ENCODE measurements around the gene KSR2.

Gene KSR2

DNA sequence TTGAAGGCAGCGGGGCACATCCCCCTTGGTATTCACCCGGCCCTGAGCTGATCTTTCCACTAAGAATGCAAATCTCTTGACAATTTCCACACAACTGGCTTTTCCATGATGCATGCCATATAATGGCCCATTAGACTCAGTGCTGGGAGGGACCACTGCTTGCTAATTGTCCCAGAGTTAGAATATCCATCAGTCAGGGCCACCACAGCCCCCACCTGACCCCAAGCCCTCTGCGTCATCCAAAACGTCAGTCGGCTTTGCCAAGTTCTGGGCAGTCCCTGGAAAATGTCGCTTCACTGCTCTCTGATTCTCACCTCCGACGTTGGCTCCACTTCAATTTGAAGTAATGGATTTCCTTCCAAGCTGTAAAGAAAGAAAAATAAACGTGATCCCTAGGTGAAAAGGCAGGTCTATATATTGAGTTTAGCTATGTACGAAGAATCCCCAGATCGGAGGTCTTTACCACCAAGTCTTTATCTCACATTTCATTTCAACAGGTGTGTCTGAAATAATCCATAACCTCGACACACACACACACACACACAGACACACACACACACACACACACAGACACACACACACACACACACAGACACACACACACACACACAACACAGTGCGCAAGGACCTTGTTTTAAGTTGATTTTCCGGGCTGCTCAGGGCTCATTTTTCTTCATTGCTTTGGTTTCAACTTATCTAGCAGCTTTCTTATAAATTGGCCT is 441.9 kb downstream of the KSR2 start:
- DNase-seq (ENCODE audit: low read depth), result no peak

DNA sequence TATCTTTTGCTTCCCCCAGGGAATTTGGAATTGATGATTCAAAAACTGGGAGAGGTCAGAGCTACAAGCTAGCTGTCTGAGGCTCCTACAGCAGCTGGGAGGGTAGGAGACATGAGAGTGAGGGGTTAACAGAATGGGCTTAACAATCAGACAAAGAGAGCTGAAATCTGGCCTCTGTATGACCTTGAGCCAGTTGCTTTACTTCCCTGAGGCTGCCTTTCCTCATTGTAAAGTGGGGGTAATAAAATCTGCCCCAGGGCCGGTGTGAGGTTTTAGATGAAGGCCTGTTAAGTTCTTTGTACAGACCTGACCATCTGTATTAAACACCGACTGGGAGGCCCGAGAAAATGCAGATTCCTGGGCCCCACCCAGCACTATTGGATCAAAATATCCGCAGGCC is 443.0 kb downstream of the KSR2 start:
- no peak for DNase-seq (ENCODE audit: low read depth)

DNA sequence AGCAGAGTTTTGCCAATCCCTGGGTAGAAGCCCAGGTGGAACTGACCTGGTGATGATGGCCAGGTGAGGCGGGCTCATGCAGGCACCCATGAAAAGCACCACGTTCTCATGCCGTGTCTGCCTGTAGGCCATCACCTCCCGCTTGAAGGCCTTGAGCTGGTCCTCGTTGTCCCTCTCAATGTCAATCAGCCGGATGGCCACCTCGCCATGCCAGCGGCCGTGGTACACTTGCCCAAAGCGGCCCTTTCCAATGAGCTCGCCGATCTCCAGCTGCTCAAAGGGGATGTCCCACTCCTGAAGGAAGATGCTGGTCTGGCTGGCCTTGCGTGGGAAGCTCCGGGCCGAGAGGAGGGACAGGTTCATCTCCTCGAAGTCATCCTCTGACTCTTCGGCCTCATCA is 444.0 kb downstream of the KSR2 start:
- DNase-seq (ENCODE audit: low read depth), result no peak

DNA sequence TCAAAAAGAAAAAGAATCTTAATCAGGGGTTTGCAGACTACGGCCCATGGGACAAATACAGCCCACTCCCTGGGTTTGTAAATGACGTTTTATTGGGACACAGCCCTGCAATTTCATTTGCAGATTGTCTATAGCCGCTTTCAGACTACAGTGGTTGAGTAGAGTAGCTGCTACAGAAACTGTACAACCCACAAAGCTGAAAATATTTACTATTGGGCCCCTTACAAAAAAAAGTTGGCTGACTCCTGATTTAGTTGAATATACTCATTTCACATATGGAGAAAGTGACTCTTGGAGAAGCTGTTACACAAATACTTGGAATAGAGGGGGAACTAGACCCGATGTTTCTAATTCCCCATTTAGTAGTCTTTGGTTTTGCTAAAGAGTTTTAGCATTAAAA is 444.8 kb downstream of the KSR2 start:
- no peak for DNase-seq (ENCODE audit: low read depth)

DNA sequence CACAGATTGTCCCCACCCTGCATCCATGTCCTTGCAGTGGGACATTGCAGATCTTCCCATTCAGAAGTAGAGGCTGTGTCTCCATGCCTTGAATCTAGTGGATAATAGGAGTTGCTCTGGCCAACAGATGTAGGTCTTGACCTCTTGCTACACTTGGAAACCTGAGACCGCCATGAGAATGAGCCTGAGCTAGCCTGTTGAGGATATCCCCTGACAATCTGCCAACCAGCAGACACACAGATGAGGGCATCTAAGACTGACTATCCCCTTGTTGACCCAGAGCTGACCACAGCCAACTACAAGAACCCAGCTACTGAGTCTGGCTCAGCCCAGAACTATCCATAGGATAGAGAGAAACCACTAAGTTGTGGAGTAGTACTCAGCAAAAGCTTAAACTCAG is 446.2 kb downstream of the KSR2 start:
- DNase-seq (ENCODE audit: low read depth), result no peak

DNA sequence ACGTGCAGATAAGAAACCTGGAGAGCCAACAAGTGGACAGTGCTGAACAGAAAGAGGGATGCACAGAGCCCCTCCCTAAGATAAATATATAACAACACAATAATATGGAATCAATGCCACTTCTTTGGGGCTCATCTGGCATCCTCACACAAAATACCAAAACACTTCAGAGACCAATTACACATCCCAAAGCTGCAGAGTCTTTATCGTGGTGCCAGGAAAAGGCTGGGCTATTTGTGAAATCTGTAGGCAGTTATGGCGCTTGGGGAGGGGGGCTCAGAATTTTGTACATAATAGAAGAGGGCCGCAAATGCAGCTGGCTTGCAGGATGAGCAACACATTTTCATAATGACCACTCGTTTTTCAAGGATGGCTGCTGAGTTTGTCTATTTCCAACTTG is 446.9 kb downstream of the KSR2 start:
- no peak for DNase-seq (ENCODE audit: low read depth)

DNA sequence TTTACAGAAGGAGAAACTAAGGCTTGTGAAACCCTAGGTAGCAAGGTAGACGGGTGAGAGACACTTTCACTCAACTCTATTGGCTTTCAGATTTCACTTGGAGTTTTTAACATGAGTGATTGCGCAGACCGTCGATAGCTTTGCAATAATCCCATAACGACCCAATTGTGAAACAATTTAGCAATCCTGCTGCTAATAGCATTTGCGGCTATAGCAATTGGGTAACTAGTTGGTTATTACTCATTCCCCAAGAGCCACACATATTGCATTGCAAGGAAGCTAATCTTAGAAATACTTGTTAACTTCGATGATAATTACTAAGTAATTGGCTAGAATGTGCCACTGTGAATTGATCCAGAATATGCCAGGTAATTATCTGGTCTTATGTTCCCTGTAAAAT is 447.4 kb downstream of the KSR2 start:
- no peak for DNase-seq (ENCODE audit: low read depth)

DNA sequence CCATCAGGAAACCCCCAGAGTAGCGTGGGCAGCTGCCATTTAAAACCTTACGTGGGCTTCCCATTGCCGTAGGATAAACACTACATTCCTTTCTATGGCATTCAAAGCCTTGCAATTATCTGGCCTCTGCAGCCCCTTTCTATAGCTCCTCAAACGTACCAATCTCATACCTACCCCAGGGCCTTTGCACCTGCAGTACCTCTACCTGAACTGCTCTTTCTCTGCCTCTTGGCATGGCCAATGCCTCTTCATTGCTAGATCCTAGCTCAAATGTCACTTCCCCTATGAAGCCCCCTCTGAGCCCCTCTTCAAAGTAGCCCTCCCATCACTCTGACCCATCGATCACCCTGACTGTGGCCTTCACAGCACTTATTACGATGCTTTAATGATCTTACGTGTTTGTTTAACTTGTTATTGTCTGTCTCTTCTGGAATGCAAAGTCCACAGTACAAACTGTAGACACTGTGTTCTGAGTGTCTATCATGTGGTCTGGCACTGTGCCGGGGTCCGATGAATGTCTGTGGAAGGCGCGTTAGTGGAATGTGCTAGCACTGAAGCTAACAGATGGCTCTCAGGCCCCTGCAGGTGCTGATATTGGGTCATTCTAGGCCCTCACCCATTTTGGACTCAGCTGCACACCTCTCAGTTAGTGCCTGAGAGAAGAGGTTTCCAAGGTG is 450.1 kb downstream of the KSR2 start:
- DNase-seq (ENCODE audit: low read depth), result no peak

DNA sequence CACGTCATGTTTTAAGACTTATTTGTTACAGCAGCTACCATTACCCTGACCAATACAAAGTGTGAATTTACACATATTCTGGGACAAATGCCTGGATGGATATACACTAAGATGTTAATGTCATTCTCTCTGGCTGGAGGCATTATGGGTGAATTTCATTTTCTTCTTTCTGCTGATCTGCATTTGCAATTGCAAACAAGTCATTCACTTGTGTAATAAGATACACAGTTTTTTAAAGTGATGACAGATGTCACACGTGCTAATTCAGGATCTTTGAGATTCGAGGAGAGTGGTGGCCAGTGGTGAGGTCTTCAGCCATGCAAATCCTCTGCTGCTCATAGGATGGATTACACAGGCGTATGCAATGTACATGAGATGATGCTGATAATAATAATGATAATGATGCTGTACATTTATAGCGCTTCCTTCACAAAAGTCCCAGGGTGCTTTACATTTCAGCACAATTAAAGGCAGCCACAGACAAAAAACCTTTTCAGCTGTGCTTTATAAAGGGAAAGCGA is 451.5 kb downstream of the KSR2 start:
- DNase-seq (ENCODE audit: low read depth), result no peak

DNA sequence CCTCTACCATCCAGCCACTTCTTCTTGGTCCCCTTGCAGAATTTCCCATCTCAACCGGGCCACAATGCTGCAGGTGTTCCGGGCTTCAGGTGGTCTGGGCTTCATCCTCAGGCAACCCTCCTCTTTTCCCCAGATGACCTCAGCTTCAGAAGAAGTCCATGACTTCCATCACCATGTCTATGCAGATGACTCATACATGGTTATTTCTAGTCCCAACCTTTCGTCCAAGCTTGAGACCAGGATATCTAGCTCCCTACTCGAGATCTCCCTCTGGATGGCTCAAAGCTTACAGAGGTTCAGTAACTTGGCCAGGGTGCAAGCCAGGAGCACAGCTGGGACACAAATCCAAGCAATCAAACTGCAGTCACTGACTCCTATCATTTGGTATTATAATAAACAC is 452.8 kb downstream of the KSR2 start:
- no peak for DNase-seq (ENCODE audit: low read depth)

DNA sequence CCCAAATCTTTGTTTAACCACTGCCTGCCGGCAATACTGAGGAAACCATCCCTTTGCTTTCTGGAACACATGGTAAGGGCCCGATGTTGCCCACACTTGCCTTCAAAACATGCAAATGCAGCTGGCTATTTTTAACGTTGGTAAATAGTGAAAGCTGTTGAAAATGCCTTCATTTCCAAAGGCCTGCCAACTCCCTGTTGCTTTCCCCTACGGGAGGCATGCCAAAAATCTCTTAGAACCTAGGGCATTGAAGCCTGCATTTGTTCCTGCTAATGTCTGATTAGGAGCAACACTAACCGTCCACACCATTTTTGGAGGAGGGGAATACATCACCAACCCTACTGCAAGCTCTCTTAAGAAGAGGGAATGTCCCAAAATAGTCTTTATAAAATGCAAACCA is 454.8 kb downstream of the KSR2 start:
- no peak for DNase-seq (ENCODE audit: low read depth)

DNA sequence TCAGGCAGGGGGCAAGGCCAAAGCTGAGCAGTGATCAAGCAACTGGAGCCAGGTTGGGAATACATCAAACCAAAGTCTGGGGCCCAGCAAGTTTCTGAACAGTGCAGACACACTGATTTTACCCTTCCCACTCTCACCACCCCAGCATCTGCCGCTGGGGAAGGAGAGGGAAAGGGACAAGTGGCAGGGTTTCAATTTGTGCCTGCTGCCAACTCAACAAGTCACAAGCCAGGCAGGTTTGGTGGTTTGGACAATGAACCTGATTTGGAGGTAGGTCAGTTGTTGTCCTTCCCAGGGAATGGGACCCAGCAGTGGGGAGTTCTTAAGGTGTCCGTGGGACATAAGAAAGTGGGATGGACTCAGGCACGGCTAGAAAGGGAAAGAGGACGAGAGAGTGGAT is 455.4 kb downstream of the KSR2 start:
- no peak for DNase-seq (ENCODE audit: low read depth)

DNA sequence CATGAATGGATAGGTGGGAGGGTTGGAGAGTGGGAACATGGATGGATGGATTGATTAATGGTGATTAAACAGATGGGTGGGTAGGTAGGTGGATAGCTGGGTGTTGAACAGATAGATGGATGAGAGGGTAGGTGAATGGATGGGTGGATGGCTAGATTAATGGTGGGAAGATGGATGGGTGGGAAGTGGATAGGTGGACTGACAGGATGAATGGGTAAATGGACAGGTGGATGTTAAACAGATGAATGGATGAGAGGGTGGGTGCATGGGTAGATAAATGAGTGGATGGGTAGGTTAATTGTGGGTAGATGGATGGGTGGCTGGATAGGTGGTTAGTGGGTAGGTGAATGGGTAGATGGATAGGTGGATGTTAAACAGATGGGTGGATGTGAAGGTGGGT is 460.3 kb downstream of the KSR2 start:
- no peak for DNase-seq (ENCODE audit: low read depth)

DNA sequence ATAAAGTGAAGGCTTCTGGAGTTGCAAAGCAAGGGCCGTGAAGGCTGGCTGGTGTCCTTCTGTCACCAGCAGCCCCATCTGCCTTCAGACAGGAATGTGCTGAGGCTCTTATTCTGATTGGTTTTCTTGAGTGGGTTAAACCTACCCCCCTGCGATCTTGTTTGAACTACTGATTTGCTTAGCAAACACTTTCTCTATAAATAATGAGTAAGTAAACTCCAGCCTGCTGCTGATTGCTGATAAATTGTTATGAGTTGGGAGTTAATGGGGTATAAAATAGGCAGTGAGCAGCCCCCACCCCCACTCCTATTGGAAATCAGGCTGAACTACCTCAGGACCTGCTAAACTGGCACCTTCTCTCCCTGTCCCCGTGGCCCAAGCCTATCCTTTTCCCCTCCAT is 461.2 kb downstream of the KSR2 start:
- DNase-seq (ENCODE audit: low read depth), result no peak

DNA sequence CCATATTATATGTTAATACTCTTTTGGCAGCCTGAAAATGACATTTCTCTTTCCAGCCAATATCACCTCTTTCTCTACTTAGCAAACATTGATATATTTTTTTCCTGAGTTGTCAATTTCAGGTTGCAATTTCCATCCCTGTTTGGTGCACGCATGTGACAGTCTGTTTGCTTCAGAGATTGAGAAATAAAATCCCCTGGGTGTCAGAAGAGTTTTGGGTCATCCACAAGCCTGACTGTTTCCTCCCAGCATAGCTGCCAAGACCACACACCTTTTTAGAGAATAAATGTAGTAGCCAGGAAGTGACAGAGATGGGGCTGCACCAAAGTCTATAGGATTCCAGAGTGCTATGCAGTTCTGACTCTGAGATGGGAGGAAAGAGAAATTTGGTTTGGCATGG is 462.5 kb downstream of the KSR2 start:
- no peak for DNase-seq (ENCODE audit: low read depth)

DNA sequence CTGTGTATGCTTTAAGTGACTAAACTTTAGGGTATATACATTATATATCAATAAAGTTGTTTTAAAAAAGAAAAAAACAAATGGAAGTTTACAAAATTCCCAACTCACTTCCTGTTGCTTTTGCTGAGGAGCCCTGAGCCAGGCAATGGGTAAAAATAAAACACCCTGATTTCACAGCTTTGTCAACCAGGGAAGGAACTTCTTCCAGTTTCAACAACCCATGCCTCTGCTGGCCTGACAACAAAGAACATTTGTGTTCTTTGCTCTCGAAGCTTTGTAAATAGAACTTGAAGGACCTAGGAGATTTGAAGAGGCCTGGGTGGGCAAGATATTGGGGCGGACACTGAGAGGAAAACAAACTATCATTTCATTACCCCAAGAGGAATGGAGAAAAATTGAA is 466.2 kb downstream of the KSR2 start:
- DNase-seq (ENCODE audit: low read depth), result no peak

DNA sequence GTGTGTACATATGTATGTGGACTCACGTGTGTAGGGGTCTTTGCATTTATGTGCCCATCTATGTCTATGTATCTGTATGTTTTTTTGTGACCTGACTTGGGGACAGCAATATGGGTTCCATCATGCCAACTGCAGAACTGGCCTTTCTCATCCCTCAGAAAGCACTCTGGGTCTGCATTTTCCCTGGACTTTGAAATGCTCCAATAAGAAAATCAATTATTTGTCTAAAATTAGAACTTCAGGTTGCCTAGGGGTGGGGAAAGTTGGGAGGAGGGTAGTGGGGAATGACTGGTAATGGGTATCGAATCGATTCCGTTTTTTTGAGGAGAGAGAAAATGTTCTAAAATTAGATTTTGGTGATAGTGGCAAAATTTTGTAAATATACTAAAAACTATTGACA is 466.6 kb downstream of the KSR2 start:
- no peak for DNase-seq (ENCODE audit: low read depth)

DNA sequence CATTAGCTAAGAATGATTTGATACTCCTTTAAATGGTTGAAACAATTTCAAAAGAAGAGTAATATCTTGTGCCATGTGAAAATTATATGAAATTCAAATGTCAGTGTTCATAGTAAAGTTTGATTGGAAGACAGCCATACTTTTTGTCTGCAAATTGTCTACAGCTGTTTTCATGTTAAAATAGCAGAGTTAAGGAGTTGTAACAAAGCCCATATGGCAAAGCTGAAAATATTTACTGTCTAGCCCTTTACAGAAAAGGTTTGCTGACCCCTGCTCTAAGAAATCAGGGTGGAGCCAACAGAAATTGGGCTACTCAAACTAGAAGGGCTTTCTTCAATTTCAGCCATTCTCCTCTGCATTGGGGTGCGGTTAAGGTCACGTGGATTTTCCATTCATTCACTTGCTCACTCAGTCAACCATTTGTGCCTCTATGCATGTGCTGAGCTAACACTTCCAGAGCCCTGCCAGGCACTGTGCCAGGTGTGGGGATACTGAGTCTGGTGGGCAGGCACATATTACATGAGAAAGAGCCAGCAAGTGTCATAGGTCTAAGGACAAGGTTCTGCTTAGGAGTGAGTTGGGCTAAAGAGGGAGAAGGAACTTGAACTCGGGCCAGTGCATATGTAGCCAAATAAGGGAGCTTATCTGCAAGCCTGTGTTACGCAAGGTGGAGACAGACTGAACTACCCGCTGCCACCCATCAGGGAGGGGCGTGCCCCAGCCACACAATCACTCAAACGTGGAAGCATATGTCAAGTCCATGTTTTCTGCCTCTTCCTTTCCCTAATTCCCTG is 467.5 kb downstream of the KSR2 start:
- DNase-seq (ENCODE audit: low read depth), result no peak

DNA sequence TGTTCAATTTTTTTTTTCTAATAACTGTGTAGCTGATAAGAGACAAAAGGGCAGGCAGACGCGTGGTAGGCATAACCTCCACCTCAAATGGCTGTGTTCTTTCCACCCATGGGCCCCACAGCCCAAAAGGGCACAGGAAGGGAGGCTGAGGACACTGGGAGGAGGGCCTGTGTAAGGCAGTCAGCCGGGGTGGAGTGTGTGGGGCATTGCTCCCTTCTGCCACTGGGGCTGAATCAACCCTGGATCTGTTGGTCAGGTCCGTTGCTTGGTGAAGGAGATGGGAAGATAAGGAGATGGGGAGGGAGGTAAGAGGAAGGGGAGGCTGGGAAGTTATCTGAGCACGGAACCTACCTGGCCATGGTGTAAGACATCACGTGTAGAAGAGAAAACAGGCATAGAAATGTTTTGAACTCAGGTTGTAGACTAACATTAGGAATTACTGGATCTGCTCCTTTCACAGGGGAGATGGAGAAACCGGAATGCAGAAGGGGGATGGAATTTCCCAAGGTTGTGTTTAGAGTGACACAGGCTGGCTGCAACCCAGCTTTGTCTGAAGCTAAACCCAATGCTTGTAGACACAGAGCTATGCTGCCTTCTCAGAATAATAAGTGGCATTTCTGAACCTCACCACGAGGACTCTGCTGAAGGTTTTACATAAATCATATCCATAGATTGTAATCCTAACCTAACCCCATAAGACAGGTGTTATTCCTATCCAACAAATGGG is 468.9 kb downstream of the KSR2 start:
- no peak for DNase-seq (ENCODE audit: low read depth)

DNA sequence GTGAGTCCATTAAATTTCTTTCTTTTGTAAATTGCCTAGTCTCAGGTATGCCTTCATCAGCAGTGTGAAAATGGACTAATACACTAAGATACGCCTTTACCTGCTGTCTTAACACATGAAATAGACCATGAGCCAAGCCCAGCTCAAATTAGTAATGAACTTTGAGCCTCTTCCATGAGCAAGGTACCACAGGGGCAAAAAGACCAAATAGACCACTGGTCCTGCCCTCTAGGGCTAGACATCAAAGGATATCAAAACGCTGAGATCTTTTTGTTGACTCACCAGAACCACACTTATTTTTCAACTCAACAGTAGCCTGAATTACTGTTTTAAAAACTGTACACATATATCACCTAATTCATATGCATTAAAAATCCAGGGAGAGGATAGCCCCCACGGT is 469.9 kb downstream of the KSR2 start:
- no peak for DNase-seq (ENCODE audit: low read depth)

DNA sequence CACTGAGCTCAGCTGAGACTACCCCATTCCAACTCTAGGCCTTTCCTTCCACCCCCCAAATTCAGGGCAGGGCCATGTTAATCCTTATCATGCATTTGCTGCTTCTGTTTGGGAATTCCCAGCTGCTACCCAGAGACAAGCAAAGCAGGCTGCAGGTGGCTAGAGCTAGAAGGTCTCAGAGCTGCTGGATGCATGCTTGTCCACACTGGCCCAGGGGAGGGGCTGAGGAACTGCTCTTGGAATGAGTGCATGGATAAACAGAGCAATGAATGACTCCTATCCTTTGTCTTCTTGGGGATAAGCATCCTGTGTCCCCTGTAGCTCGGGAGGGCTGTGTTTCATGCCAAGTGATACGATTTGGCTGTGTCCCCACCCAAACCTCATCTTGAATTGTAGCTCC is 470.5 kb downstream of the KSR2 start:
- DNase-seq (ENCODE audit: low read depth), result no peak

DNA sequence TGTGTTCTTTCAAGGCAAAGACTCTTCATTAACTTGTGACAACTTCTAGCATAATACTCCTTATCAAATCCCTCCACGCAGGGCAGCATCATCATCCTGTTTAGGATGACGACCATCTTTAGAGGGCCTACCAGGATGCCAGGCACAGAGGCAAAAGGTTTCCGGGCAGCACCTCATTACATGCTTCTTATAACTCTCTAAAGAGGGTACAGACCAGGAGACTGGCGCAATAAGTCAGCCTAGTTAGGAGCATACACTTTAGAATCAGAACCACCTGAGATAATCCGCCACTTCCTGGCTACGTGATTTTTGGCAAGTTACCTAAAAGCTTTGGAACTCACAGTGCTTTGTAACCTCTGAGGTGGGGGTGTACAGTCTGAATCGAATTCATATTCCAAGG is 471.4 kb downstream of the KSR2 start:
- DNase-seq (ENCODE audit: low read depth), result no peak
